ENCODE results near the gene TMEM201. TPM values are rescaled to one million over a fixed set of nuclear protein-coding genes. Genes with fewer than 3 reads are reported as not detected.

The TMEM201 gene, protein sequence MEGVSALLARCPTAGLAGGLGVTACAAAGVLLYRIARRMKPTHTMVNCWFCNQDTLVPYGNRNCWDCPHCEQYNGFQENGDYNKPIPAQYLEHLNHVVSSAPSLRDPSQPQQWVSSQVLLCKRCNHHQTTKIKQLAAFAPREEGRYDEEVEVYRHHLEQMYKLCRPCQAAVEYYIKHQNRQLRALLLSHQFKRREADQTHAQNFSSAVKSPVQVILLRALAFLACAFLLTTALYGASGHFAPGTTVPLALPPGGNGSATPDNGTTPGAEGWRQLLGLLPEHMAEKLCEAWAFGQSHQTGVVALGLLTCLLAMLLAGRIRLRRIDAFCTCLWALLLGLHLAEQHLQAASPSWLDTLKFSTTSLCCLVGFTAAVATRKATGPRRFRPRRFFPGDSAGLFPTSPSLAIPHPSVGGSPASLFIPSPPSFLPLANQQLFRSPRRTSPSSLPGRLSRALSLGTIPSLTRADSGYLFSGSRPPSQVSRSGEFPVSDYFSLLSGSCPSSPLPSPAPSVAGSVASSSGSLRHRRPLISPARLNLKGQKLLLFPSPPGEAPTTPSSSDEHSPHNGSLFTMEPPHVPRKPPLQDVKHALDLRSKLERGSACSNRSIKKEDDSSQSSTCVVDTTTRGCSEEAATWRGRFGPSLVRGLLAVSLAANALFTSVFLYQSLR
- total RNA-seq (1 to 10 TPM; 5.1 to 9.4 TPM), polyA plus RNA-seq (1 to 10 TPM; 1.1 to 3.5 TPM)
- long read RNA-seq, donor 1, partial matches to known transcripts = 4 of 13 reads
- long read RNA-seq, donor 1, other reads (novel, unspliced or antisense) = 9 of 13 reads
- long read RNA-seq, donor 2, partial matches to known transcripts = 3 of 5 reads
- long read RNA-seq, donor 2, other reads (novel, unspliced or antisense) = 1 of 5 reads

DNA sequence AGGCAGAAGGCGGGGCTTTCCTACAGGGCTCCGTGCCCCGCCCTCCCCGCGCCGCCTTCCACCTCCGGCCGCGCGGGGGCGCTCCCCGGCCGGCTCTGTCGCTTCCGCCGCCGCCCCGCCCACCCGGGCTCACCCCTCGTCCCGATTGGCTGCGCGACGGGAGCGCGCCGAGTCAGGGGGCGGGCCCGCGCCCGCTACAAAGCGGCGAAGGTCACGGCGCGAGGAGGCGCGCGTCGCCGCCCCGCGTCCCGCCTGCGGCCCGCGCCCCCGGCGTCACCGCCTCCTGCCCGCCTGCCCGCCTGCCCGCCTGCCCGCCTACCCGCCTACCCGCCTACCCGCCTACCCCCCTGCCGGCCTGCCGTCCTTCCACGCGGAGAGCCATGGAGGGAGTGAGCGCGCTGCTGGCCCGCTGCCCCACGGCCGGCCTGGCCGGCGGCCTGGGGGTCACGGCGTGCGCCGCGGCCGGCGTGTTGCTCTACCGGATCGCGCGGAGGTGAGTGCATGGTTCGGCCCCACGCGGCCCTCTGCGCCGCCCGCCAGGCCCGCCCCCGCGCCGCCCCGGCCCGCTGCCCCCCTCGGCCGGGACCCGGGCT is at the start of gene TMEM201:
TSS of gene TMEM201 (plus strand) at position 361 of the 593 bp plus-strand sequence. CDS start at position 381, 20 bp downstream.
- Histone ChIP-seq H3K4me1 (ENCODE audit: control insufficient read depth in 1 of 2, insufficient read depth in 2 of 2, low read length in 2 of 2) (no peaks in the 10 kb centered on the region), H3K27me3 (ENCODE audit: control insufficient read depth in 1 of 2, insufficient read depth in 2 of 2, low read length in 1 of 2) (no peaks in the 10 kb centered on the region), H3K4me3 (ENCODE audit: low read length in 2 of 2) (peak within 1 kb of the TSS; percentile 80 to 87), H3K9me3 (ENCODE audit: control insufficient read depth, low read length) (no peaks in the 10 kb centered on the region), H3K36me3 (ENCODE audit: control insufficient read depth in 1 of 2, insufficient read depth in 2 of 2, low read length in 1 of 2) (no peaks in the 10 kb centered on the region), H3K27ac (ENCODE audit: low read depth in 1 of 2, low read length in 2 of 2) (no peak within 1 kb of the TSS)
- 0% methylated on average over 62 to 94 of the region's 94 CpGs for WGBS, 2 donors
- intact Hi-C loops (cut with DNase I) = loop anchor here in 1 of 2 donors (10.0 kb wide), 1 partner anchor 1106 kb away; no protein-coding TSS in a partner anchor
- ATAC-seq (ENCODE audit: low FRiP score) = peak; percentile 97
- DNase-seq = peak; percentile 96 to 97

DNA sequence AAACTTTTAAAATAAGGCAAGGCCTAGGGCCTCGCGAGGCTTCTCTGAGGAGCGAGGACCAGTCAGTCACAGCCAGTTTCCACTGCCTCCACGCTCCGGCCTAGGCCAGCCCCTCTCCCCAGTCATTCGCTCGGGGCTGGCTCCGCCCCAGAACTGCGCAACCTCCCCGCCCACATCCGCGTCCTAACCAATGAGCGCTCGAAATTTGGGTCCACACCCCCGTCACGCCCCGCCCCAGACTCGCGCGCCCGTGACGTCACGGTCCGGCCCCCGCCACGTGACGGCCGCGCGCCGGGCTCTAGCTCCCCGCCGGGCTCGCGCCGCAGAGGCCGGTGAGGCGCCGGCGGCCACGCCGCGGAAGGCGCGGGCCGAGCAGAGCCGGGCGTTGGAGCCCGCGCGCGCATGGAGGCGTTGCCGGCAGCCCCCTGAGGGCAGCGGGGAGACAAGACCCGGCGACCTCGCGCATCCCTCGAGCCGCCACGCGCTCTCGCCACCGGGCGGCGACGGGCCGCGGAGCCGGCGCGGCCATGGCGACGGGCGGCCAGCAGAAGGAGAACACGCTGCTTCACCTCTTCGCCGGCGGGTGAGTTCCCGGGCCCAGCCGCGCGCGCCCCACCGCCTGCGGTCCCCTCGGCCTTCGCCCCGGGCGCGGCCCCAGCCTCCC is 49.4 kb upstream of the TMEM201 start, which contains the start of gene SLC25A33:
TSS of gene SLC25A33 (plus strand) at position 301 of the 664 bp plus-strand sequence. CDS start at position 528, 227 bp downstream.
- peak within 1 kb of the TSS; percentile 46 to 72 for H3K4me3 ChIP-seq (ENCODE audit: low read length in 2 of 2)
- intact Hi-C loops (cut with DNase I) = no loop called here
- 1% methylated on average over 81 to 92 of the region's 92 CpGs for WGBS, 2 donors
- H3K27me3 ChIP-seq (ENCODE audit: control insufficient read depth in 1 of 2, insufficient read depth in 2 of 2, low read length in 1 of 2) = no peaks in the 10 kb centered on the region
- H3K27ac ChIP-seq (ENCODE audit: low read depth in 1 of 2, low read length in 2 of 2) = peak within 1 kb of the TSS in 1 of 2 donors; percentile 52
- ATAC-seq (ENCODE audit: low FRiP score) (peak; percentile 99), DNase-seq (peak; percentile 97 to 98)
- no peaks in the 10 kb centered on the region for H3K36me3 ChIP-seq (ENCODE audit: control insufficient read depth in 1 of 2, insufficient read depth in 2 of 2, low read length in 1 of 2)
- no peaks in the 10 kb centered on the region for H3K4me1 ChIP-seq (ENCODE audit: control insufficient read depth in 1 of 2, insufficient read depth in 2 of 2, low read length in 2 of 2)
- H3K9me3 ChIP-seq (ENCODE audit: control insufficient read depth, low read length) = no peaks in the 10 kb centered on the region

DNA sequence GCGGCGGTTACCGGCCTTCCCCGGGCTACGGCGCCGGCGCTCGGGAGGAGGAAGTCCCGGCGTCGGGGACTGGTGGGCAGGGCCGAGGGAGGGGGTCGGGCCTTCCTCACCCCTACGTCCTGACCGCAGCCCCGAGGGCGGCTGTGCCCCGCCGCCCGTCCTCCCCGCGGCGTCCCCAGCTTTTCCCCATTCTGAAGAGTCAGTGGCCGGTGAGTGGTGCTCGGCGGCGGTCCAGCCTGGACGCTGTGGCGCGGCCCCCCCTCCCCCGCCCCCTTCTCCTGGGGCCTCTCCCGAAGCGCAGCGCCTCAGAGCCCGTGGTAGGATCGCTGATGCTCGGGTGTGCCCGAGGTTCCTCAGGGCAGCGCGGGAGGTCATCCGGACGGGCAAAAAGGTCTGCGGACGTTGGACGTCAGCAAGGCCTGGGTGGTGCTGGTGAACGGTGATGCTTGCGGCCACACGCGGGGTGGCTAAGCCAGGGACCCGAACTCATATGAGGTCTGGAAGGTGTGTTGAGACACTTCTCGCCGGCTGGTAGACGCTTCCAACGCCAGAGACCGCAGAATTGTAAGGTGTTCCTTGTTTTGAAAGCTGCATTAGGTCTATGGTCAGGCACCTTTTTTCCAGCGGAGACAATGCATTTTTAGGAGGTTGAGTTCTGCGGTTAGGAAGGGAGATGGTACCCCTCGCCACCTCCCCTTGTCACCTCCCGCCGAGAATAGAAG is 48.7 kb upstream of the TMEM201 start:
- intact Hi-C loops (cut with DNase I) = no loop called here
- ATAC-seq (ENCODE audit: low FRiP score) (peak; percentile 47), DNase-seq (peak; percentile 62 to 88)
- Histone ChIP-seq H3K4me1 (ENCODE audit: control insufficient read depth in 1 of 2, insufficient read depth in 2 of 2, low read length in 2 of 2) (no peaks in the 10 kb centered on the region), H3K9me3 (ENCODE audit: control insufficient read depth, low read length) (no peaks in the 10 kb centered on the region), H3K4me3 (ENCODE audit: low read length in 2 of 2) (peak overlapping the region; percentile 46 to 72), H3K27me3 (ENCODE audit: control insufficient read depth in 1 of 2, insufficient read depth in 2 of 2, low read length in 1 of 2) (no peaks in the 10 kb centered on the region), H3K36me3 (ENCODE audit: control insufficient read depth in 1 of 2, insufficient read depth in 2 of 2, low read length in 1 of 2) (no peaks in the 10 kb centered on the region), H3K27ac (ENCODE audit: low read depth in 1 of 2, low read length in 2 of 2) (peak overlapping the region in 1 of 2 donors; percentile 52)
- WGBS, 2 donors = 11 to 19% methylated on average over 45 to 61 of the region's 61 CpGs

DNA sequence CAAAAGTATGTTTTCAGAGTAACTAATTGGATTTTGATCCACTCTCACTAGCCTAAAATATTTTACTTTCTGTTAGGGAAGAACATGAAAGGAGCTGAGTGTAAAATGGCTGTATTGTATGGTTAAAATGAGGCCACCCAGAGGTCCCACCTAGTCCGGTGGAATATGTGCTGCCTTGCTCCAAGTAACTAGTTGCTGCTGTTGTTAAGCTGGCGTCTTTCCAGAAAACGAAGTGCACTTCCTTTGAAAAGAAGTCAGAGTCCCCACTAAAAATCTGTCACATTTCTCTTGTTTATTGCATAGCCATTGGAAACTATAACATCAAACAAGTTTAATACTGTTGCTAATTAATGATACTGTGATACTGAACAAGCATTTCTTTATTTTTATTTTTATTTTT is 46.3 kb upstream of the TMEM201 start:
- Histone ChIP-seq H3K9me3 (ENCODE audit: control insufficient read depth, low read length) (no peaks in the 10 kb centered on the region), H3K36me3 (ENCODE audit: control insufficient read depth in 1 of 2, insufficient read depth in 2 of 2, low read length in 1 of 2) (no peaks in the 10 kb centered on the region), H3K4me3 (ENCODE audit: low read length in 2 of 2) (no peak overlapping the region), H3K4me1 (ENCODE audit: control insufficient read depth in 1 of 2, insufficient read depth in 2 of 2, low read length in 2 of 2) (no peaks in the 10 kb centered on the region), H3K27ac (ENCODE audit: low read depth in 1 of 2, low read length in 2 of 2) (no peak overlapping the region), H3K27me3 (ENCODE audit: control insufficient read depth in 1 of 2, insufficient read depth in 2 of 2, low read length in 1 of 2) (no peaks in the 10 kb centered on the region)
- DNase-seq (no peak), ATAC-seq (ENCODE audit: low FRiP score) (no peak)
- WGBS, 2 donors = 2 to 3% methylated on average over 3 of the region's 3 CpGs
- intact Hi-C loops (cut with DNase I) = no loop called here

DNA sequence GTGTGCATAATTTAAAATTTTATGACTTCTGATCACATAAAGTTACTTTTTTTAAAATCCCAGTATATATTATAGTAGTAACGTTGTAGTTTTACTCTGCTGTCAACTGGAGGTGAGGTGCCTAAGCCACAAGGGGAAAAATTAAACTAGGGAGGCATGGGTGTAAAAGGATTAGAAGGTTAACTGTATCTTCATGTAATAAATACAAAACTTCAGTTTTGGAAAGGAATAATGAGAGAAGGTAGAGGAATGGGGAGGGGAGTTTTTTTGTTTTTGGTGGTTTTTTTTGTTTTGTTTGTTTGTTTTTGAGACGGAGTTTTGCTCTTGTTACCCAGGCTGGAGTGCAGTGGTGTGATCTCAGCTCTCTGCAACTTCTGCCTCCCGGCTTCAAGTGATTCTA is 43.8 kb upstream of the TMEM201 start:
- DNase-seq = no peak
- no peak for ATAC-seq (ENCODE audit: low FRiP score)
- Histone ChIP-seq H3K27me3 (ENCODE audit: control insufficient read depth in 1 of 2, insufficient read depth in 2 of 2, low read length in 1 of 2) (no peaks in the 10 kb centered on the region), H3K36me3 (ENCODE audit: control insufficient read depth in 1 of 2, insufficient read depth in 2 of 2, low read length in 1 of 2) (no peaks in the 10 kb centered on the region), H3K9me3 (ENCODE audit: control insufficient read depth, low read length) (no peaks in the 10 kb centered on the region), H3K4me1 (ENCODE audit: control insufficient read depth in 1 of 2, insufficient read depth in 2 of 2, low read length in 2 of 2) (no peaks in the 10 kb centered on the region), H3K4me3 (ENCODE audit: low read length in 2 of 2) (no peak overlapping the region), H3K27ac (ENCODE audit: low read depth in 1 of 2, low read length in 2 of 2) (no peak overlapping the region)
- intact Hi-C loops (cut with DNase I) = no loop called here
- 82 to 87% methylated on average over 3 of the region's 3 CpGs for WGBS, 2 donors

DNA sequence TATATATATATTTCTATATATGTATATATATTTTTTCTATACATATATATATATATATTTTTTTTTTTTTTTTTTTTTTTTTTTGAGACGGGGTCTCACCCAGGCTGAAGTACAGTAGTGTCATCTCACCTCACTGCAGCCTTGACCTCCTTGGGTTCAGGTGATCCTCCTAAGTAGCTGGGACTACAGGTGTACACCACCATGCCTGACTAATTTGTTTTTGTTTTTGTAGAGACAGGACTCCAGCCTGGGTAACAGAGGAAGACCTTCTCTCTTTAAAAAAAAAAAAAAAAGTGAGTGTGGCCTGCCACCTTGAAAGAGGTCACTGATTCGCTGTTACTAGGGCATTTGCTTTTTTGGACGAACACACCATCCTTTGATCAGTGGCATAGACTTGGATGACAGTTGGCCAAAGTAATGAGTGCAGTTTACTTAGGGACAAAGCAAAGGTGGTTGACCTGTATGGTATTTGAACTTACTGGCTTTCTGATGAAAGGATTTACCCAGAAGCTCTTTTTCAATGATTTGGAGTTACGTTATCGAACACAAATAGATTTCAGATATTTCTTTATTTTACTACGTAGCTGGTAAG is 38.7 kb upstream of the TMEM201 start:
- H3K4me3 ChIP-seq (ENCODE audit: low read length in 2 of 2) = no peak overlapping the region
- H3K4me1 ChIP-seq (ENCODE audit: control insufficient read depth in 1 of 2, insufficient read depth in 2 of 2, low read length in 2 of 2) = no peaks in the 10 kb centered on the region
- DNase-seq (no peak), ATAC-seq (ENCODE audit: low FRiP score) (no peak)
- intact Hi-C loops (cut with DNase I) = no loop called here
- no peaks in the 10 kb centered on the region for H3K36me3 ChIP-seq (ENCODE audit: control insufficient read depth in 1 of 2, insufficient read depth in 2 of 2, low read length in 1 of 2)
- no peaks in the 10 kb centered on the region for H3K9me3 ChIP-seq (ENCODE audit: control insufficient read depth, low read length)
- no peaks in the 10 kb centered on the region for H3K27me3 ChIP-seq (ENCODE audit: control insufficient read depth in 1 of 2, insufficient read depth in 2 of 2, low read length in 1 of 2)
- H3K27ac ChIP-seq (ENCODE audit: low read depth in 1 of 2, low read length in 2 of 2) = no peak overlapping the region
- WGBS, 2 donors = 97 to 98% methylated on average over 5 to 6 of the region's 6 CpGs

DNA sequence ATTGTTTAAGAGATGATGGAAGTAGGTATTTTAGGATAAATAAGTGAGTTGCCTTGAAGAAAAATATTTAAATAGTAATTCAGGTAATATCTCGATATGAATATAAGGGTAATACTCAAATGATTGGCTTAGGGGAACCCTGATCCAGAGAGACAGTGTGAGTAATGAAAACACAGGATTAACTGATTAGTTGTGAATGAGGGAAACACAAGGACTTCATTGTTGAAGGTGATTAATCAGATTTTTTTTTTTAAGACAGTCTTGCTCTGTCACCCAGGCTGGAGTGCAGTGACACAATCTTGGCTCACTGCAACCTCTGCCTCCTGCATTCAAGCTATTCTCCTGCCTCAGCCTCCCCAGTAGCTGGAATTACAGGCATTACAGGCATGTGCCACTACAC is 36.7 kb upstream of the TMEM201 start:
- H3K4me1 ChIP-seq (ENCODE audit: control insufficient read depth in 1 of 2, insufficient read depth in 2 of 2, low read length in 2 of 2) = no peaks in the 10 kb centered on the region
- 94 to 98% methylated on average over 1 of the region's 1 CpG for WGBS, 2 donors
- H3K4me3 ChIP-seq (ENCODE audit: low read length in 2 of 2) = no peak overlapping the region
- H3K36me3 ChIP-seq (ENCODE audit: control insufficient read depth in 1 of 2, insufficient read depth in 2 of 2, low read length in 1 of 2) = no peaks in the 10 kb centered on the region
- no peaks in the 10 kb centered on the region for H3K9me3 ChIP-seq (ENCODE audit: control insufficient read depth, low read length)
- no peaks in the 10 kb centered on the region for H3K27me3 ChIP-seq (ENCODE audit: control insufficient read depth in 1 of 2, insufficient read depth in 2 of 2, low read length in 1 of 2)
- no peak for ATAC-seq (ENCODE audit: low FRiP score)
- DNase-seq = peak in 1 of 2 donors; percentile 5
- intact Hi-C loops (cut with DNase I) = no loop called here
- H3K27ac ChIP-seq (ENCODE audit: low read depth in 1 of 2, low read length in 2 of 2) = no peak overlapping the region
